Endothelial cell of umbilical vein (primary cell): Measurements from ENCODE around the gene IDH3A. TPM values are rescaled to one million over a fixed set of nuclear protein-coding genes. Genes with fewer than 3 reads are reported as not detected.

Source experiments
- BruUV-seq: library from RNA; stranded (reverse); fragments of 400-500 nt; replicated peaks from 2 replicates; lab custom pipeline; 2021; lab: Mats Ljungman, UMichigan
- CTCF ChIA-PET: fragments of 300-600, 350-600 bp; sonication (Branson Sonifier 250); formaldehyde crosslinking; loops from one replicate; lab custom pipeline; 2021; ENCODE audit warnings: antibody characterized with exemption, inconsistent platforms; lab: Charles Lee
- POLR2A ChIA-PET: fragments of 300-600, 350-600 bp; sonication (Branson Sonifier 250); formaldehyde crosslinking; loops from one replicate; lab custom pipeline; 2021; ENCODE audit warnings: antibody characterized with exemption, inconsistent platforms; lab: Charles Lee
- DNase-seq: peaks from one replicate; pipeline ENCODE4 v3.0.0-alpha.2; 2011; ENCODE audit warnings: low read depth, low spot score
- FAIRE-seq: peaks from 2 replicates; lab custom pipeline; 2011; peaks lifted over from hg19 to GRCh38; lab: Jason Lieb, UNC
- H2AFZ ChIP-seq: 2 replicates; pipeline ENCODE4 v1.6.0; 2012; ENCODE audit warnings: low read depth, low read length, control low read depth, inconsistent platforms
- H3K27ac ChIP-seq: 2 replicates; pipeline ENCODE4 v1.5.1; 2011; ENCODE audit warnings: low read depth, mild to moderate bottlenecking, control low read depth, low read length, moderate library complexity; ENCODE audit not compliant: insufficient read depth
- H3K27me3 ChIP-seq, 2 experiments: 2 replicates each; pipeline versions ENCODE4 v1.6.0 to v1.6.1; 2011; ENCODE audit warnings: low read length in 2 of 2, mixed read lengths in 1 of 2; ENCODE audit not compliant: control insufficient read depth in 2 of 2, insufficient read depth in 2 of 2
- H3K36me3 ChIP-seq, 2 experiments: 2 replicates in 1 of 2; 3 replicates in 1 of 2; pipeline ENCODE4 v1.5.1; 2011; ENCODE audit warnings: low read length in 2 of 2, mild to moderate bottlenecking in 1 of 2, moderate library complexity in 1 of 2; ENCODE audit not compliant: control insufficient read depth in 2 of 2, insufficient read depth in 2 of 2; ENCODE audit errors: extremely low read depth in 1 of 2
- H3K4me1 ChIP-seq: 3 replicates; pipeline ENCODE4 v1.5.1; 2011; ENCODE audit warnings: mild to moderate bottlenecking, low read length; ENCODE audit not compliant: control insufficient read depth, insufficient read depth; ENCODE audit errors: extremely low read depth
- H3K4me2 ChIP-seq: 2 replicates; pipeline ENCODE4 v1.6.1; 2011; ENCODE audit warnings: low read length, control low read depth, mixed read lengths; ENCODE audit not compliant: insufficient read depth
- H3K4me3 ChIP-seq, 3 experiments: fragments of 200-600 bp in 1 of 3; sonication (generic), shearing (Covaris generic) in 1 of 3; replicated peaks in 1 of 3; 2 replicates each; pipeline ENCODE4 v1.5.1; 2011 to 2016; ENCODE audit warnings: control low read depth in 3 of 3, low read length in 3 of 3, mild to moderate bottlenecking in 2 of 3, inconsistent platforms in 1 of 3, low read depth in 1 of 3, moderate library complexity in 1 of 3; ENCODE audit not compliant: insufficient read depth in 1 of 3
- H3K79me2 ChIP-seq: 2 replicates; pipeline ENCODE4 v1.6.0; 2012; ENCODE audit warnings: low read length, inconsistent platforms; ENCODE audit not compliant: control insufficient read depth, insufficient read depth
- H3K9ac ChIP-seq: replicated peaks from 2 replicates; pipeline ENCODE3; 2011; ENCODE audit warnings: low read length, control low read depth; ENCODE audit not compliant: insufficient read depth; ENCODE audit errors: extremely low read depth
- H3K9me1 ChIP-seq: replicated peaks from 3 replicates; pipeline ENCODE4 v1.6.0; 2011; ENCODE audit warnings: mild to moderate bottlenecking, low read length; ENCODE audit not compliant: control insufficient read depth, insufficient read depth; ENCODE audit errors: extremely low read depth
- H3K9me3 ChIP-seq: replicated peaks from 2 replicates; pipeline ENCODE4 v1.5.1; 2012; ENCODE audit warnings: low read length, inconsistent platforms; ENCODE audit not compliant: control insufficient read depth, insufficient read depth
- H4K20me1 ChIP-seq: replicated peaks from 2 replicates; pipeline ENCODE3; 2011; ENCODE audit warnings: mild to moderate bottlenecking, low read length; ENCODE audit not compliant: control insufficient read depth, insufficient read depth; ENCODE audit errors: extremely low read depth
- CTCF ChIP-seq, 2 donors: IDR thresholded peaks; 1 replicate in 1 of 2; 2 replicates in 1 of 2; pipeline ENCODE4 v1.5.1; 2011; ENCODE audit warnings: low read length in 2 of 2, mild to moderate bottlenecking in 2 of 2, moderate library complexity in 2 of 2, control low read depth in 1 of 2, inconsistent platforms in 1 of 2, low read depth in 1 of 2; ENCODE audit not compliant: insufficient read depth in 1 of 2; ENCODE audit errors: extremely low read depth in 1 of 2
- JUN ChIP-seq: IDR thresholded peaks from 2 replicates; pipeline ENCODE4 v1.6.1; 2011; ENCODE audit warnings: borderline replicate concordance, low read depth; ENCODE audit not compliant: insufficient read length, insufficient read depth
- POLR2A ChIP-seq: IDR thresholded peaks from 2 replicates; pipeline ENCODE4 v1.6.1; 2012; ENCODE audit warnings: low read depth, mild to moderate bottlenecking, control low read depth, low read length
- dilution Hi-C: fragments of 300-500 bp; cut with MboI; formaldehyde crosslinking; loops from one replicate; pipeline ENCODE4 v1.15.0; 2019; ENCODE audit warnings: low sequenced_read_pairs; ENCODE audit not compliant: extremely low pct_ligation_motif_present
- intact Hi-C: fragments of 100-400 bp; cut with micrococcal nuclease; formaldehyde crosslinking; loops from one replicate; pipeline ENCODE4 v1.10.0; 2022
- polyA plus RNA-seq, 4 experiments: library from polyadenylated mRNA; depleted of rRNA in 3 of 4; stranded (reverse) in 3 of 4; unstranded in 1 of 4; fragments of >200 nt; gene quantifications; 2 replicates each; pipeline versions ENCODE4 v1.2.1 to v1.2.3, GENCODE V29; 2011 to 2012; ENCODE audit warnings: missing spikeins in 1 of 4
- total RNA-seq: library from RNA; stranded (reverse); gene quantifications from 2 replicates; pipeline ENCODE4 v1.2.3, GENCODE V29; 2021

IDH3A gene
- total and polyA plus RNA-seq, 2 donors (not counting 3 experiments of a cell fraction or from before 2014, with no cell fraction given): 35.5 to 63.9 TPM

- H2AFZ ChIP-seq: no peak overlapping the region
- no peak overlapping the region for H3K4me3 ChIP-seq
- no peaks in the 10 kb centered on the region for H3K79me2 ChIP-seq
- dilution Hi-C loops (no loop called here), intact Hi-C loops (no loop called here)
- no peaks in the 10 kb centered on the region for H4K20me1 ChIP-seq
- H3K9me1 ChIP-seq: no peaks in the 10 kb centered on the region
- no peaks in the 10 kb centered on the region for H3K9me3 ChIP-seq
- POLR2A ChIA-PET: no interaction called here
- no peaks in the 10 kb centered on the region for H3K4me1 ChIP-seq
- no peak overlapping the region for H3K27ac ChIP-seq
- no TSS peak for BruUV-seq
- H3K36me3 ChIP-seq: peaks cover 3 to 5% of the 10 kb centered on the region in 2 experiments
- no peak for TF ChIP-seq CTCF (IDR thresholded peaks at IDR 0.05; ENCODE audit: extremely low read depth in 1 of 2, insufficient read depth in 1 of 2, low read depth in 1 of 2, low read length in 2 of 2)
- TF ChIP-seq JUN: no peak
- no peak for TF ChIP-seq POLR2A
- H3K27me3 ChIP-seq: no peaks in the 10 kb centered on the region
- no peak overlapping the region for H3K4me2 ChIP-seq
- CTCF ChIA-PET: interaction anchor here (0.8 to 1.3 kb wide), 3 partner anchors 25 to 71 kb away, joined by 3 to 4 read pairs (median 3); no protein-coding TSS in a partner anchor
- no peak overlapping the region for H3K9ac ChIP-seq
- DNase-seq (no peak), FAIRE-seq (no peak)
Measured at GRCh38 chr15:78170848-78171773, 21.9 kb downstream of the IDH3A start.
